ENCODE data around the gene DUSP16.
"Not testable (repeated sequence)": the region's sequence is repeated elsewhere in the genome, so short reads cannot be mapped to it uniquely, and the experiment has no call there.

GRCh38 chr12:12502130-12502814, 60.4 kb downstream of the DUSP16 start:
- TF ChIP-seq CTCF (IDR thresholded peaks at IDR 0.05; ENCODE audit: insufficient read depth, low read length); REST (IDR thresholded peaks at IDR 0.05; ENCODE audit: insufficient replicate concordance, low read depth); SPI1 (IDR thresholded peaks at IDR 0.05; ENCODE audit: borderline replicate concordance, low read depth); POLR2AphosphoS5 (IDR thresholded peaks at IDR 0.05; ENCODE audit: low read depth); GABPA (IDR thresholded peaks at IDR 0.05; ENCODE audit: low read depth): not testable (repeated sequence)
